Calu3 (cell line): ENCODE data around the gene LRRC9. TPM values are rescaled to one million over a fixed set of nuclear protein-coding genes. Genes with fewer than 3 reads are reported as not detected.

Experiments used
- Bru-seq: library from RNA; stranded (reverse); fragments of 400-500 nt; gene quantifications from one replicate; lab custom pipeline; 2021; lab: Mats Ljungman, UMichigan
- BruChase-seq, 2 experiments: library from RNA; stranded (reverse); fragments of 400-500 nt; gene quantifications; one replicate each; lab custom pipeline; 2021; lab: Mats Ljungman, UMichigan
- BruUV-seq: library from RNA; stranded (reverse); fragments of 400-500 nt; replicated peaks from 2 replicates; lab custom pipeline; 2021; lab: Mats Ljungman, UMichigan
- CTCF ChIA-PET: fragments of 300-600 bp; sonication (Branson Sonifier 250); formaldehyde crosslinking; loops from one replicate; lab custom pipeline; 2022; ENCODE audit warnings: antibody characterized with exemption; lab: Charles Lee
- DNase-seq: peaks from one replicate; pipeline ENCODE4 v3.0.0; 2022
- H3K27ac Mint-ChIP-seq: one replicate; pipeline ENCODE4 v1.8.0; 2022; ENCODE audit warnings: mixed read lengths; ENCODE audit not compliant: unreplicated experiment
- H3K27me3 Mint-ChIP-seq: one replicate; pipeline ENCODE4 v1.8.0; 2022; ENCODE audit warnings: mixed read lengths; ENCODE audit not compliant: unreplicated experiment
- H3K36me3 Mint-ChIP-seq: one replicate; pipeline ENCODE4 v1.8.0; 2022; ENCODE audit warnings: mild to moderate bottlenecking, moderate library complexity, mixed read lengths; ENCODE audit not compliant: insufficient read depth, unreplicated experiment
- H3K4me1 Mint-ChIP-seq: one replicate; pipeline ENCODE4 v1.8.0; 2022; ENCODE audit warnings: mild to moderate bottlenecking, low read depth, mixed read lengths; ENCODE audit not compliant: unreplicated experiment
- H3K4me3 Mint-ChIP-seq: one replicate; pipeline ENCODE4 v1.8.0; 2022; ENCODE audit warnings: mild to moderate bottlenecking, low read depth, moderate library complexity, mixed read lengths; ENCODE audit not compliant: unreplicated experiment
- H3K9me3 Mint-ChIP-seq: one replicate; pipeline ENCODE4 v1.8.0; 2022; ENCODE audit warnings: low read depth, mixed read lengths; ENCODE audit not compliant: unreplicated experiment
- intact Hi-C: fragments of 100-400 bp; cut with micrococcal nuclease; formaldehyde crosslinking; loops from one replicate; pipeline ENCODE4 v1.10.0; 2022; ENCODE audit not compliant: unreplicated experiment
- long read RNA-seq: library from polyadenylated mRNA; stranded (forward); transcript quantifications from one replicate; pipeline ENCODE4 v2.0.0, GENCODE V29; 2022
- total RNA-seq: library from RNA; stranded (reverse); gene quantifications from 2 replicates; pipeline ENCODE4 v1.2.3, GENCODE V29; 2022
- TF ChIP-seq, protein P1 (sequence below): fragments of 200-600 bp; IDR thresholded peaks from one replicate; pipeline ENCODE4 v1.8.0; 2022; ENCODE audit warnings: antibody characterized with exemption; ENCODE audit not compliant: unreplicated experiment

Gene LRRC9
- total RNA-seq (not detected in 2 replicates), Bru-seq, nascent RNA (percentile 3 among the genes with signal in this experiment), BruChase-seq, experiment 1, labeled RNA remaining after a 6-hour chase (percentile 2 among the genes with signal in this experiment), BruChase-seq, experiment 2, labeled RNA remaining after a 2-hour chase (percentile 2 among the genes with signal in this experiment)
- long read RNA-seq, partial matches to known transcripts: 0 of 1 reads
- long read RNA-seq, other reads (novel, unspliced or antisense): 1 of 1 reads

GRCh38 chr14:59919570-59920377 is at the start of gene LRRC9:
LRRC9 (plus strand) TSS chr14:59920144.
- Mint-ChIP-seq H3K27ac (no peak within 1 kb of the TSS), H3K9me3 (no peaks in the 10 kb centered on the region), H3K36me3 (no peaks in the 10 kb centered on the region), H3K4me1 (no peaks in the 10 kb centered on the region), H3K4me3 (peak within 1 kb of the TSS; percentile 61), H3K27me3 (peaks cover 52% of the 10 kb centered on the region)
- CTCF ChIA-PET: no interaction called here
- TF ChIP-seq, protein P1, sequence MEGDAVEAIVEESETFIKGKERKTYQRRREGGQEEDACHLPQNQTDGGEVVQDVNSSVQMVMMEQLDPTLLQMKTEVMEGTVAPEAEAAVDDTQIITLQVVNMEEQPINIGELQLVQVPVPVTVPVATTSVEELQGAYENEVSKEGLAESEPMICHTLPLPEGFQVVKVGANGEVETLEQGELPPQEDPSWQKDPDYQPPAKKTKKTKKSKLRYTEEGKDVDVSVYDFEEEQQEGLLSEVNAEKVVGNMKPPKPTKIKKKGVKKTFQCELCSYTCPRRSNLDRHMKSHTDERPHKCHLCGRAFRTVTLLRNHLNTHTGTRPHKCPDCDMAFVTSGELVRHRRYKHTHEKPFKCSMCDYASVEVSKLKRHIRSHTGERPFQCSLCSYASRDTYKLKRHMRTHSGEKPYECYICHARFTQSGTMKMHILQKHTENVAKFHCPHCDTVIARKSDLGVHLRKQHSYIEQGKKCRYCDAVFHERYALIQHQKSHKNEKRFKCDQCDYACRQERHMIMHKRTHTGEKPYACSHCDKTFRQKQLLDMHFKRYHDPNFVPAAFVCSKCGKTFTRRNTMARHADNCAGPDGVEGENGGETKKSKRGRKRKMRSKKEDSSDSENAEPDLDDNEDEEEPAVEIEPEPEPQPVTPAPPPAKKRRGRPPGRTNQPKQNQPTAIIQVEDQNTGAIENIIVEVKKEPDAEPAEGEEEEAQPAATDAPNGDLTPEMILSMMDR: no peak
- BruUV-seq: no TSS peak
- no peak for DNase-seq
- intact Hi-C loops: no loop called here

DNA sequence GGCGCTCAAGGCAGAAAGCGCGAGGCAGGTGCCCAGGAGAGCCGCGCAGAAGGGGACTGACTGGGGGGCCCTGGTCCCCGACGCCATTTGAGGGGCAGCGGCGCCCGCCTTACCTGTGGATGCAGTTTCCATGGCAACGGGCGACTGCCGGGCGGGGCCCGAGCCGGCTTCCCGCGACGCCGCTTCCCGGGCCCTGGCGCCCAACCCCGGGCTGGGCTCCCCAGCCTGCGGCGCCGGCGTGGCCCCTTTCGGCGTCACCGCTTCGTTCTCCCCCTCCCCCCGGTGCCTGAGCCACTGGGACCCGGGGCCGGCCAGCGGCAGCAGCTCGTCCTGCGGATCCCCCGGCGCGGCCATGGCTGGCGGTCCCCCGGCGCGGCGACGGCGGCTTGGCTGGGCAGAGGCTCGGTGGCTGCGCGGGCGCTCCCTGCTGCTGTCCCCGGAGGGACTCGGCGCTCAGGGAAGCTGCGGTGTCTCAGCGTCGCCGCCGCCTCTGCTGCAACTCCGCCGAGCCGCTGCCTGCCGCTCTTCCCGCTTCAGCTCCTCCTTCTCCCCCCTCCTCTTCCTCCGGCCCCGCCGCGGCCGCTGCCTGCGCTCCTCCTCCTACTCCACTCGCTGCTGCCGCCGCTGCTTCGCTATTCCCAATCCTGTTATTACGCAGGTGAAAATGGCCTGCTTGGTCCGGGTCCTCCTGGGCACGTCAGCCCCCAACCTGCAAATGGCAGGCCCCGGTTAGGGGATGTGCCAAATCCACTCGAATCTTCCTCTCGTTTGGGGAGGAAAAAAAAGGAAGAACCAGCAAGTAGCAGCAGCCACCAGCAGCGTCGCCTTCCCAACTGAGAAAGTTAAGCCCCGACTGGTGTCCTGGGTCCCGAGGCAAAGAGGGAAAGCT is 49.4 kb upstream of the LRRC9 start, which contains the start of gene RTN1:
Gene RTN1, minus strand, starts transcription at position 500 of the 889 bp plus-strand sequence. Its CDS starts 146 bp downstream, at position 354.
- peak; percentile 17 for DNase-seq
- Mint-ChIP-seq H3K27me3 (peaks cover 53% of the 10 kb centered on the region), H3K9me3 (no peaks in the 10 kb centered on the region)

DNA sequence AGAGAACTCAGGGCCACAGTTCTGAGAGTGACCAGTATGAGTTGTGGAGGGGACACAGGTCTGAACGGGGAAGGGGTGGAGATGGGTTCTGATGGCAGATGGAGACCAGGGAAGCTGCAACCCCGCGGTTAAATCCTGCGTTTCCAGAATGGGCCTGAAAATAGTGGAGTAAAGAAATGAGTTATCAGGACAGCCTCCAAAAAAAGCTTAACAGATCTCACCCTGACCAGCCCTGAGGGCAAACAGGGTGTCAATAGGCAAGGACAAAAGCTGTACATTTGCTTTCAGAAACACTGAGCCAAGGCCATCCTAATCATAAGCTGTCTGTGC is 48.8 kb upstream of the LRRC9 start:
- peaks cover 53% of the 10 kb centered on the region for H3K27me3 Mint-ChIP-seq
- H3K27ac Mint-ChIP-seq: no peak overlapping the region

More for the DNA sequence above, 49.4 kb upstream of the LRRC9 start, which contains the start of gene RTN1:
- TF ChIP-seq, protein P1: no peak
- no peaks in the 10 kb centered on the region for H3K36me3 Mint-ChIP-seq
- no peak within 1 kb of the TSS for H3K27ac Mint-ChIP-seq
- intact Hi-C loops: no loop called here
- no TSS peak for BruUV-seq
- peak within 1 kb of the TSS; percentile 70 for H3K4me3 Mint-ChIP-seq
- CTCF ChIA-PET: no interaction called here
- H3K4me1 Mint-ChIP-seq: no peaks in the 10 kb centered on the region

More for the DNA sequence above, 48.8 kb upstream of the LRRC9 start:
- BruUV-seq: no TSS peak
- H3K36me3 Mint-ChIP-seq: no peaks in the 10 kb centered on the region
- TF ChIP-seq, protein P1: no peak
- peak overlapping the region; percentile 70 for H3K4me3 Mint-ChIP-seq
- intact Hi-C loops: no loop called here
- no peaks in the 10 kb centered on the region for H3K9me3 Mint-ChIP-seq
- H3K4me1 Mint-ChIP-seq: no peaks in the 10 kb centered on the region
- CTCF ChIA-PET: no interaction called here
- no peak for DNase-seq
